SK-N-MC (cell line): ENCODE measurements around the gene CAMK2G.
"Not testable (repeated sequence)": the region's sequence is repeated elsewhere in the genome, so short reads cannot be mapped to it uniquely, and the experiment has no call there.

Experiments
- DNase-seq: peaks from one replicate; pipeline ENCODE4 v3.0.0-alpha.2; 2011; ENCODE audit warnings: low read depth, low spot score
- H3K27ac ChIP-seq: fragments of 200-600 bp; sonication (generic); 2 replicates; pipeline ENCODE4 v1.5.1; 2016; ENCODE audit warnings: mixed run types
- H3K36me3 ChIP-seq: fragments of 200-600 bp; sonication (generic); 2 replicates; pipeline ENCODE4 v1.6.1; 2017; ENCODE audit warnings: antibody characterized with exemption, low read length, mixed read lengths; ENCODE audit not compliant: insufficient read depth
- H3K4me3 ChIP-seq: fragments of 200-600 bp; sonication (generic); 2 replicates; pipeline ENCODE4 v1.5.1; 2016
- H3K9ac ChIP-seq: fragments of 200-600 bp; sonication (generic); 2 replicates; pipeline ENCODE4 v1.8.0; 2017; ENCODE audit warnings: mixed run types, mixed read lengths; ENCODE audit not compliant: insufficient read length
- H3K9me3 ChIP-seq: fragments of 200-600 bp; sonication (generic); 2 replicates; pipeline ENCODE4 v1.6.1; 2017; ENCODE audit warnings: low read depth, mild to moderate bottlenecking, antibody characterized with exemption, low read length, moderate library complexity, mixed read lengths
- EZH2 ChIP-seq: fragments of 200-600 bp; sonication (generic); IDR thresholded peaks from one replicate; pipeline ENCODE4 v1.6.1; 2017; ENCODE audit warnings: antibody characterized with exemption
- FOXP2 ChIP-seq: optimal IDR thresholded peaks from 2 replicates; pipeline ENCODE3; 2011; ENCODE audit warnings: mild to moderate bottlenecking, moderate library complexity; ENCODE audit not compliant: insufficient read depth; ENCODE audit errors: extremely low read length, control extremely low read depth
- POLR2AphosphoS5 ChIP-seq: IDR thresholded peaks from 2 replicates; pipeline ENCODE4 v1.6.1; 2012; ENCODE audit warnings: mild to moderate bottlenecking, low read depth, low read length, borderline replicate concordance

Gene CAMK2G

GRCh38 chr10:73897693-73898092 lies 23.3 kb upstream of the CAMK2G start:
- no peak for TF ChIP-seq POLR2AphosphoS5
- TF ChIP-seq EZH2: no peak
- no peak for TF ChIP-seq FOXP2
- H3K4me3 ChIP-seq: no peak overlapping the region
- DNase-seq: no peak

DNA sequence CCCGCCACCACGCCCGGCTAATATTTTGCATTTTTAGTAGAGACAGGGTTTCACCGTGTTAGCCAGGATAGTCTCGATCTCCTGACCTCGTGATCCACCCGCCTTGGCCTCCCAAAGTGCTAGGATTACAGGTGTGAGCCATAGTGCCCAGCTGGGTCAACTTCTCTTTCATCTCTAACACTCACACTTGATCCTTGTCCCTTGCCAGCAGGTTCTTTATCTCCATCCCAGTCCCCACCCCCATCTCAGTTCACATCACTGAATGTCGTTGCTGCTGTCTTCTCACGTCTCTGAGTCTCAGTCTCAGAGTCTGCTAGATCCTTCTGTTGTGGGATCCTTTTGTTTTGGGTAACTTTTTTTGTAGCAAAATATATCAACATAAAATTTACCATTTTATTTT lies 21.0 kb upstream of the CAMK2G start:
- not testable (repeated sequence) for H3K4me3 ChIP-seq, DNase-seq, H3K9ac ChIP-seq, H3K9me3 ChIP-seq, H3K36me3 ChIP-seq, H3K27ac ChIP-seq

More at GRCh38 chr10:73897693-73898092, 23.3 kb upstream of the CAMK2G start:
- Histone ChIP-seq H3K27ac (no peak overlapping the region), H3K9ac (no peak overlapping the region), H3K36me3 (no peaks in the 10 kb centered on the region), H3K9me3 (no peaks in the 10 kb centered on the region)

DNA sequence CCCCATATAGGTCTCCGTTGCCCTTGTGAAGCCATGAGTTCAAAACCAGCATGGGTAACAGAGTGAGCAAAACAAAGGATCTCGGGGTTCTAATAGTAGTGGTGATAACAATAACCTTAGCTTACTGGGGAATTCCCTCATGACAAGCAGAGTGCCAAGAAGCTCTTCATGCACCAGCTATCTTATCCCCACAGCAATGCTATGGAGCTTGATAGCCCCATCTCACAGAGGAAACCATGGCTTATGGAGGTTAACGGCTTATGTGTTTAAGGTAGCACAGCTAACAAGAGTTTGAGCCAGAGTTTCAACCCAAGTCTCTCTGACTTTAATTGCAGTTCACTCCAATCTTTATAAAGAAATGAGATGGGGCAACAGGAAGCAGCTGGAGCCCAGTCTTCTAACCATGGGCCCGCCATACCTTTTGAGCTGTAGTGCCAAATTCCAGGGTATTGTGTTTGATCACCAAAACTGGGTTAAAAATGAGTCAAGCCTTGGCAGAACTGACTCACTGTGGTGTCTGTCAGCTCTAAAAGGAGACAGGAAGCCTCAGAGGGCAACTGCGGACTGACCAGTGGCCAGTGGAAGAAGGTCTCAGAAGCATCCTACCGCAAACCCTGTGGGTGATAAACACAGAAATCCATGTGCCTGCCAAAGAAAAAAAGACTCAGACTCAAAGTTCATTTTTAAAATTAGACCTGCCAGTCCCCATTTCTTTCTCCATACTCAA lies 20.1 kb upstream of the CAMK2G start:
- H3K36me3 ChIP-seq: no peaks in the 10 kb centered on the region
- H3K9ac ChIP-seq: no peak overlapping the region
- H3K4me3 ChIP-seq: no peak overlapping the region
- no peak for DNase-seq
- no peaks in the 10 kb centered on the region for H3K9me3 ChIP-seq
- no peak overlapping the region for H3K27ac ChIP-seq
- TF ChIP-seq FOXP2 (no peak), EZH2 (no peak), POLR2AphosphoS5 (no peak)

DNA sequence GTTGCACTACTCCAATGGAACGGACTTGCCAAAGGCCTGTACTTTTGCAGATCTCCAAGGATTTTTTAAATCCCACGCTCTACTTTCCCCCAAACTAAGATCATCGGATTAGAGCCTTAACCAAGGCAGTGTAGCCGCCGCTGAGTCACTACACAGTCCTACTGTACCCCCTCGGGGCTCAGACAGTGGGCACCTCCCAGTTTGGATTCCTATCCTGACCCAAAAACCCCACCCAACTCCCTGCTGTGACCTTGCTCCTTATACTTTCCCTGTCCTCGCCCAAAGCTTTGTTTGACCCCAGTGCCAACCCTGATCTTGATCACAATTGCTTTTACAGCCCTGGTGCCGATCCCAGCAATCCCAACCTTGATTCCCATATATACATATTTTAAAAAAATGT lies 19.1 kb upstream of the CAMK2G start:
- TF ChIP-seq FOXP2: no peak
- Histone ChIP-seq H3K9ac (no peak overlapping the region), H3K27ac (no peak overlapping the region), H3K36me3 (no peaks in the 10 kb centered on the region), H3K4me3 (no peak overlapping the region), H3K9me3 (no peaks in the 10 kb centered on the region)
- DNase-seq: no peak

- no peak overlapping the region for H3K27ac ChIP-seq
- H3K36me3 ChIP-seq: no peaks in the 10 kb centered on the region
- H3K4me3 ChIP-seq: no peak overlapping the region
- no peak for TF ChIP-seq POLR2AphosphoS5
- no peak for TF ChIP-seq FOXP2
- no peak for TF ChIP-seq EZH2
- DNase-seq: no peak
- H3K9me3 ChIP-seq: no peaks in the 10 kb centered on the region
- no peak overlapping the region for H3K9ac ChIP-seq
Observed at GRCh38 chr10:73892310-73893030, 18.1 kb upstream of the CAMK2G start.

DNA sequence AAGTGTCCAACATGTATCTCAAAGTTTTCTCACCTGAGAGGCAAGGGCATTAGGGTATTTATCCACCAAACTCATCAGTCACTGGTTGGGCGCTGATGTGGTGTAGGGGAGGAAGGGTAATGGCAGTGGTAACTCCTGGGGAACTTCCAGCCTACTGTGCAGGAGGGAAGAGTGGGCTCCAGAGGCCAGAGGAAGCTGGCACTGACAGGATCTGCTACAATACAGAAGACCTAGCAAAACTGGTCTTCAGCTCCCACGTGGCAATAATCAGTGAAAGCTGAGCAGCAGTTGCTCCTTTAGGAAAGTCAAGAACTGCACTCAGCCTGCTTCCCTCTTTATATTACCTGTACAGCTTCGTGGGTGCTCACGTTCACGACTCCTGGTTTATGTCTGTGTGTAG lies 17.2 kb upstream of the CAMK2G start:
- Histone ChIP-seq H3K9ac (no peak overlapping the region), H3K9me3 (no peaks in the 10 kb centered on the region), H3K36me3 (no peaks in the 10 kb centered on the region), H3K4me3 (no peak overlapping the region), H3K27ac (no peak overlapping the region)
- no peak for DNase-seq
- TF ChIP-seq EZH2: no peak
- TF ChIP-seq FOXP2: no peak
- TF ChIP-seq POLR2AphosphoS5: no peak

DNA sequence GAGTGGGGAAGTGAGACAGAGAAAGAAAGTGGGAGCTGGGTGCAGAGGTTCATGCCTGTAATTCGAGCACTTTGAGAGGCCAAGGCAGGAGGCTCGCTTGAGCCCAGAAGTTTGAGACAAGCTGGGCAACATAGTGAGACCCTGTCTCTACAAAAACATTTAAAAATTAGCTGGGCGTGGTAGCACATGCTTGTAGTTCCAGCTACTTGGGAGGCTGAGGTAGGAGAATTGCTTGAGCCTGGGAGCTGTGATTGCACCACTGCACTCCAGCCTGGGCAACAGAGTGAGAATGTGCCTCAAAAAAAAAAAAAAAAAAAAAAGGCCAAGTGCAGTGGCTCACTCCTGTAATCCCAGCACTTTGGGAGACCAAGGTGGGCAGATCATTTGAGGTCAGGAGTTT lies 16.5 kb upstream of the CAMK2G start:
- not testable (repeated sequence) for DNase-seq, H3K9ac ChIP-seq, H3K4me3 ChIP-seq, H3K36me3 ChIP-seq, H3K9me3 ChIP-seq, H3K27ac ChIP-seq

DNA sequence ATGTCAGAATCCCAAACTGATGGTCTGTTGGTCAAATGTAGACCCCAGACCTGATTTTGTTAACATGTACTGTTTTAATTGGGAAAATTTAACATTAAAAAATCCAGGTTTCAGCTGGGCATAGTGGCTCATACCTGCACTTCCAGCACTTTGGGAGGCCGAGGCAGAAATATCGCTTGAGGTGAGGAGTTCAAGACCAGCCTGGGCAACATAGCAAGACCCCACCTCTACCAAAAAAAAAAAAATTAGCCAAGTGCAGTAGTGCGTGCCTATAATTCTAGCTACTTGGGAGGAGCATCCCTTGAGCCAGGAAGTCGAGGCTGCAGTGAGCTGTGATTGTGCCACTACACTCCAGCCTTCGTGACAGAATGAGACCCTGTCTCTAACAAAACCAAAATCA lies 15.9 kb upstream of the CAMK2G start:
- no peak for TF ChIP-seq POLR2AphosphoS5
- TF ChIP-seq FOXP2: no peak
- TF ChIP-seq EZH2: no peak
- H3K36me3 ChIP-seq: no peaks in the 10 kb centered on the region
- H3K9me3 ChIP-seq: no peaks in the 10 kb centered on the region
- no peak for DNase-seq
- no peak overlapping the region for H3K27ac ChIP-seq
- H3K4me3 ChIP-seq: no peak overlapping the region
- no peak overlapping the region for H3K9ac ChIP-seq

DNA sequence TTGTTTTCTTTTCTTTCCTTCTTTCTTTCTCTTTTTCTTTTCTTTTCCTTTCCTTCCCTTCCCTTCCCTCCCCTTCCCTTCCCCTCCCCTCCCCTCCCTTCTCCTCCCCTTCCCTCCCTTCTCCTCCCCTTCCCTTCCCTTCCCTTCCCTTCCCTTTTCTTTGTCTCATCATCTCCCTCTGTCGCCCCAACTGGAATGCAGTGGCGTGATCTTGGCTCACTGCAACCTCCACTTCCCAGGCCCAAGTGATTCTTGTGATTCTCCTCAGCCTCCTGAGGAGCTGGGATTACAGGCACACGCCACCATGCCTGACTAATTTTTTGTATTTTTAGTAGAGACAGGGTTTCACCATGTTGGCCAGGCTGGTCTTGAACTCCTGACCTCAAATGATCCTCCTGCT lies 15.1 kb upstream of the CAMK2G start:
- H3K4me3 ChIP-seq, H3K27ac ChIP-seq, H3K9me3 ChIP-seq, DNase-seq, H3K36me3 ChIP-seq, H3K9ac ChIP-seq: not testable (repeated sequence)

DNA sequence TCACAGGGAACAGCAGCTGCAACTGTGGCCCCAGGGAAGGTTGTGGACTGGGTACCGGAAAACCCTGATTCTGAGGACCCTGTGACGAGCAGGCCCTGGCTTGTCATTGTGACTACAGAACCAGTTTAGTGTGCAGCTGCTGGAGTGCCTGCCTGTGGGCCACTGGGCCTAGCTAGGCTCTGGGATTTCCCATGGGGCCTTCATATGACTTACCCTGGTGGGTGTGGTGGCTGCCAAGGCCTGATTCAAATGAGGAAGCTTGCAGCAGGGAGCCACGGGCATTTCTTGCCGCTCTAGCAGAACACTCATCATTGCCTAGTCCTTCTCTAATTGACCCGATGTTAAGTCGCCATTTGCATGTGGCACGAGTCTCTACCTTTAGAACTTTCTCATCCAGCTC lies 14.7 kb upstream of the CAMK2G start:
- H3K27ac ChIP-seq: no peak overlapping the region
- no peaks in the 10 kb centered on the region for H3K36me3 ChIP-seq
- no peak for DNase-seq
- no peaks in the 10 kb centered on the region for H3K9me3 ChIP-seq
- TF ChIP-seq POLR2AphosphoS5 (no peak), FOXP2 (no peak), EZH2 (no peak)
- no peak overlapping the region for H3K4me3 ChIP-seq
- no peak overlapping the region for H3K9ac ChIP-seq
